Neural crest cell (in vitro differentiated cells): ENCODE results near the gene UNC5A. TPM values are rescaled to one million over a fixed set of nuclear protein-coding genes. Genes with fewer than 3 reads are reported as not detected.

Experiments
- DNase-seq: peaks from one replicate; pipeline ENCODE4 v3.0.0; 2021; ENCODE audit warnings: low read depth, mixed read lengths, low spot score
- H3K27ac Mint-ChIP-seq: one replicate; pipeline ENCODE4 v1.8.0; 2021; ENCODE audit warnings: mild to moderate bottlenecking, mixed read lengths; ENCODE audit not compliant: unreplicated experiment
- H3K27me3 Mint-ChIP-seq: 2 replicates; pipeline ENCODE4 v1.8.0; 2021; ENCODE audit warnings: low read depth, mild to moderate bottlenecking, mixed read lengths
- H3K36me3 Mint-ChIP-seq: 2 replicates; pipeline ENCODE4 v1.8.0; 2021; ENCODE audit warnings: low read depth, mild to moderate bottlenecking, mixed read lengths
- H3K4me1 Mint-ChIP-seq: 2 replicates; pipeline ENCODE4 v1.8.0; 2021; ENCODE audit warnings: mixed read lengths
- H3K4me3 Mint-ChIP-seq: one replicate; pipeline ENCODE4 v1.8.0; 2021; ENCODE audit warnings: mild to moderate bottlenecking, mixed read lengths
- H3K9me3 Mint-ChIP-seq: 2 replicates; pipeline ENCODE4 v1.8.0; 2021; ENCODE audit warnings: mixed read lengths
- CTCF ChIP-seq: fragments of 200-600 bp; sonication (generic); conservative IDR thresholded peaks from 2 replicates; pipeline ENCODE4 v1.5.0; 2021; ENCODE audit warnings: antibody characterized with exemption, mild to moderate bottlenecking
- total RNA-seq: library from RNA; stranded (reverse); gene quantifications from 2 replicates; pipeline ENCODE4 v1.2.1, GENCODE V29; 2021

The UNC5A gene
- total RNA-seq, 1 donor from 2014 or later = 0.70 TPM

- no peak overlapping the region for H3K27ac Mint-ChIP-seq
- TF ChIP-seq CTCF = no peak
- no peak for DNase-seq
These were observed 76.2 kb downstream of the UNC5A start for GRCh38 chr5:176886336-176887251.

GRCh38 chr5:176887252-176887849 lies 77.0 kb downstream of the UNC5A start:
- DNase-seq = no peak
- H3K36me3 Mint-ChIP-seq = no peaks in the 10 kb centered on the region
- H3K27me3 Mint-ChIP-seq = peaks cover 13% of the 10 kb centered on the region
- peaks cover 19% of the 10 kb centered on the region for H3K4me1 Mint-ChIP-seq
- TF ChIP-seq CTCF = no peak
- H3K9me3 Mint-ChIP-seq = no peaks in the 10 kb centered on the region
- H3K4me3 Mint-ChIP-seq = no peak overlapping the region
- H3K27ac Mint-ChIP-seq = no peak overlapping the region

More at GRCh38 chr5:176886336-176887251, 76.2 kb downstream of the UNC5A start:
- peaks cover 19% of the 10 kb centered on the region for H3K4me1 Mint-ChIP-seq
- H3K4me3 Mint-ChIP-seq = no peak overlapping the region
- H3K27me3 Mint-ChIP-seq = peaks cover 16% of the 10 kb centered on the region
- H3K9me3 Mint-ChIP-seq = no peaks in the 10 kb centered on the region
- H3K36me3 Mint-ChIP-seq = no peaks in the 10 kb centered on the region

- no peak overlapping the region for H3K27ac Mint-ChIP-seq
- no peak overlapping the region for H3K4me3 Mint-ChIP-seq
- H3K27me3 Mint-ChIP-seq = peaks cover 13% of the 10 kb centered on the region
- DNase-seq = no peak
- TF ChIP-seq CTCF = no peak
- H3K36me3 Mint-ChIP-seq = no peaks in the 10 kb centered on the region
- no peaks in the 10 kb centered on the region for H3K9me3 Mint-ChIP-seq
- peaks cover 14% of the 10 kb centered on the region for H3K4me1 Mint-ChIP-seq
These were observed 77.9 kb downstream of the UNC5A start for GRCh38 chr5:176888016-176888864.

- TF ChIP-seq CTCF = no peak
- no peak for DNase-seq
- Mint-ChIP-seq H3K9me3 (no peaks in the 10 kb centered on the region), H3K27ac (no peak overlapping the region), H3K27me3 (peaks cover 13% of the 10 kb centered on the region), H3K4me1 (peaks cover 9% of the 10 kb centered on the region), H3K4me3 (no peak overlapping the region), H3K36me3 (no peaks in the 10 kb centered on the region)
These were observed 78.5 kb downstream of the UNC5A start for GRCh38 chr5:176888865-176889165.
